ENCODE results near the gene TANK.

GRCh38 chr2:161232571-161232970 is 72.3 kb downstream of the TANK start:
- TF ChIP-seq POLR2AphosphoS5 (IDR thresholded peaks at IDR 0.05; ENCODE audit: low read depth, low read length), result no peak
- TF ChIP-seq POLR2A (IDR thresholded peaks at IDR 0.05; ENCODE audit: low read depth, low read length), result no peak
- no peak for TF ChIP-seq TAF1 (IDR thresholded peaks at IDR 0.05; ENCODE audit: low read depth, low read length)
- TF ChIP-seq SPI1 (IDR thresholded peaks at IDR 0.05; ENCODE audit: low read depth, low read length), result no peak
- TF ChIP-seq PAX5 (IDR thresholded peaks at IDR 0.05; ENCODE audit: insufficient read depth, low read length, severe bottlenecking), result no peak
- no peak for TF ChIP-seq POU2F2 (IDR thresholded peaks at IDR 0.05; ENCODE audit: low read depth, low read length)

Data from GM12891 (cell line).